ENCODE measurements around the gene TCF3. TPM values are rescaled to one million over a fixed set of nuclear protein-coding genes. Genes with fewer than 3 reads are reported as not detected.

The TCF3 gene
- total RNA-seq, 1 experiment from 2014 or later: 304 TPM

GRCh38 chr19:1673645-1674292 is 21.4 kb upstream of the TCF3 start:
- H2BK12ac ChIP-seq (ENCODE audit: insufficient read length, low read depth, low read length): no peak overlapping the region
- peaks cover 2 to 20% of the 10 kb centered on the region in 2 experiments; a peak in 3 of 4 replicates for H3K4me1 Mint-ChIP-seq
- peaks cover 28% of the 10 kb centered on the region for H3K27me3 ChIP-seq (ENCODE audit: insufficient read depth, low read length)
- H3K23ac ChIP-seq (ENCODE audit: insufficient read length, low read depth, low read length): no peak overlapping the region
- H3K9me3 ChIP-seq (ENCODE audit: control insufficient read depth, low read depth, low read length): no peaks in the 10 kb centered on the region
- no peak overlapping the region for H2AFZ ChIP-seq (ENCODE audit: low read length)
- H3K23me2 ChIP-seq (ENCODE audit: insufficient read length, low read depth, low read length, poor library complexity, severe bottlenecking): peaks cover 13% of the 10 kb centered on the region
- no peaks in the 10 kb centered on the region for H3K4me1 ChIP-seq (ENCODE audit: insufficient read depth, low read length)
- H4K8ac ChIP-seq (replicated peaks; ENCODE audit: insufficient read length, low read depth, low read length): no peak overlapping the region
- no peak overlapping the region for H3K27ac ChIP-seq (ENCODE audit: insufficient read length, low read depth, low read length)
- no peak overlapping the region for H4K5ac ChIP-seq (ENCODE audit: insufficient read length, low read depth, low read length)
- no peaks in the 10 kb centered on the region for H3K36me3 Mint-ChIP-seq (ENCODE audit: insufficient read depth in 1 of 3, low read depth in 3 of 3)
- H3K4me2 ChIP-seq (ENCODE audit: insufficient read depth, insufficient read length, low read length): no peak overlapping the region
- no peak overlapping the region for H2AK5ac ChIP-seq (ENCODE audit: insufficient read length, low read length)
- H3K14ac ChIP-seq (ENCODE audit: insufficient read depth, low read length): no peak overlapping the region
- peaks cover 91% of the 10 kb centered on the region for H3K27me3 Mint-ChIP-seq (ENCODE audit: low read depth)
- no peaks in the 10 kb centered on the region; a peak in 2 of 5 replicates for H3K9me3 Mint-ChIP-seq
- no peaks in the 10 kb centered on the region for H3K79me2 ChIP-seq (ENCODE audit: insufficient read depth, low read length)
- H3K4me3 Mint-ChIP-seq: peak overlapping the region in 1 of 2 experiments; percentile 40; a peak in 2 of 5 replicates
- no peak overlapping the region for H3K9ac ChIP-seq (ENCODE audit: extremely low read depth, insufficient read length, low read length)
- no peak overlapping the region for H2BK5ac ChIP-seq (ENCODE audit: insufficient read length, low read length)
- no peak overlapping the region for H2BK15ac ChIP-seq (ENCODE audit: low read depth, low read length)
- H4K20me1 ChIP-seq (ENCODE audit: control insufficient read depth, insufficient read depth, insufficient read length): no peaks in the 10 kb centered on the region
- no peak overlapping the region for H2BK20ac ChIP-seq (ENCODE audit: low read depth, low read length, poor library complexity, severe bottlenecking)
- H3K18ac ChIP-seq (ENCODE audit: insufficient read length, low read depth, low read length): no peak overlapping the region
- no peak overlapping the region for H3K56ac ChIP-seq (ENCODE audit: insufficient read length, low read depth, low read length)
- WGBS (ENCODE audit: extremely low coverage, insufficient read length, low lambda C conversion rate): no CpG with 5 or more reads among the region's 16 CpGs
- H3K27ac Mint-ChIP-seq: no peak overlapping the region
- H2BK120ac ChIP-seq (ENCODE audit: low read depth, low read length, poor library complexity, severe bottlenecking): no peak overlapping the region
- TF ChIP-seq CTCF (conservative IDR thresholded peaks at IDR 0.05): no peak
- no peak overlapping the region for H3T11ph ChIP-seq (ENCODE audit: low read length)
- DNase-seq: peak; percentile 33
- H3K79me1 ChIP-seq (ENCODE audit: insufficient read depth, low read depth, low read length, poor library complexity, severe bottlenecking): no peaks in the 10 kb centered on the region
- H4K91ac ChIP-seq (ENCODE audit: insufficient read length, low read depth, low read length): no peak overlapping the region
- no peak overlapping the region for H3K4ac ChIP-seq (ENCODE audit: low read depth, low read length)

Measured in H9 (cell line).